HG03135 (cell line): Measurements from ENCODE around the gene HMGXB3.

ENCODE experiments used
- ATAC-seq: cut with Tn5 transposase; IDR thresholded peaks from one replicate; pipeline ENCODE4 v1.9.1; 2021; ENCODE audit warnings: mild to moderate bottlenecking, moderate library complexity; ENCODE audit not compliant: unreplicated experiment

Gene HMGXB3

DNA sequence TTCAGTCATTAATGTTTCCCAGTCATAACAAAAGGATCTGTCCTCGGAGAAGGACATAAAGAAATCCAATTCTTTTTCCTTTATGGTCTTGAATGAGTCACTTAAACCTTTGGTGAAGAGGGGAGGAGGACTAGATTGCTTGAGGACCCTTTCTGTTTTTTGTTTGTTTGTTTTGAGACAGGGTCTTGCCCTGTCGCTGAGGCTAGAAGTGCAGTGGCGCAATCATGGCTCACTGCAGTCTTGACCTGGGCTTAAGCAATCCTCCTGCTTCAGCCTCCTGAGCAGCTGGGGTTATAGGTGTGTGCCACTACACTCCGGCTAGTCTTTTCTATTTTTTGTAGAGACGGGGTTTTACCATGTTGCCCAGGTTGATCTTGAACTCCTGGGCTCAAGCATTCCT lies 12.4 kb upstream of the HMGXB3 start:
- ATAC-seq, result no peak

DNA sequence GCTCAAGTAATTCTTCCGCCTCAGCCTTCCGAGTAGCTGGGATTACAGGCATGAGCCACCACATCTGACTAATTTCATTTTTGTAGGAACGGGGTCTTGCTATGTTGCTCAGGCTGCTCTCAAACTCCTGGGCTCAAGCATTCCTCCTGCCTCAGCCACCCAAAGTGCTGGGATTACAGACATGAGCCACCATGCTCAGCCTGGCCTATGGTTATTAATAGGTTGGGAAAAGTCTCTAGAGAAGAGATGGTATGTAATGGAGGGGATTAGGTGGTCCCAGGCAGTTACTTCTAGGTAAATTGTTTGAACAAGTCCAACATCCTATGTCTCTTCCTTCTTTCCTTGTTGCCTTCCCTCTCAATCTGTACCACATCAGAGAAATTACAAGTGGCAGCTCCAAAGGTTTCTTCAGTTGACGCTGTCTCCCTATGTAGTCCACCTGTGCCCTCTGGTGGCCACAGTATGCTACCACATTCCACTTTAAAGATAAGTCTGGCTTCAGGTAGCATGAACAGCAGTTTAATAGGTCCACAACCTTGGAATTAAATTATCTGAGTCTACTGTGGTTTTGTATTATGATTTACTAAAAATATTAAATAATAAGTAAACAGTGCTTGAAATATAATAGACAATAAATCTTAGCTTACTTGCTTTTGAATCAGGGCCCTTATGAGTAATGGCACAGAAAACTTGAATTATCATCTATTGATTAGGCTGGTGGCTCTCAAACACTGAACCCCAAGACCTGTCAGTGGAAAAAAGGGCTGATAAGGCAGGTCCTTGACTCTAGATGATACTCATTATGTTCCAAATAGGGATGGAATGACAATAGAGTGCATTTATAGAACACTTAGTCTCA lies 9.8 kb upstream of the HMGXB3 start:
- ATAC-seq, result peak; percentile 82

DNA sequence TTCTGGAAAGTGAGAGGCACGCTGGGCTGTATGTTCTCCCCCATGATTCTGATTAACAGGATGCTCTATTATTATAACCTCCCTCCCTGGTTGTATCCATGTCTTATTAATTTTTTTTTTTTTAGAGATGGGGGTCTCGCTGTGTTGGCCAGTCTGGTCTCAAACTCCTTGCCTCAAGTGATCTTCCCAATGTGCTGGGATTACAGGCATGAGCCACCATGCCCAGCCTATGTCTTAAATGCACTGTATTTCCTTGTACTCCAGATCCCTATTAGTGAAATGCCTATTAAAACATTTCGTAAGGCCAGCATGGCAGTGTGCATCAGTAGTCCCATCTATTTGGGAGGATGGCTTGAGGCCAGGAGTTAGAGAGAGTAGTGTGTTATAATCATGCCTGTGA lies 7.1 kb upstream of the HMGXB3 start:
- no peak for ATAC-seq

DNA sequence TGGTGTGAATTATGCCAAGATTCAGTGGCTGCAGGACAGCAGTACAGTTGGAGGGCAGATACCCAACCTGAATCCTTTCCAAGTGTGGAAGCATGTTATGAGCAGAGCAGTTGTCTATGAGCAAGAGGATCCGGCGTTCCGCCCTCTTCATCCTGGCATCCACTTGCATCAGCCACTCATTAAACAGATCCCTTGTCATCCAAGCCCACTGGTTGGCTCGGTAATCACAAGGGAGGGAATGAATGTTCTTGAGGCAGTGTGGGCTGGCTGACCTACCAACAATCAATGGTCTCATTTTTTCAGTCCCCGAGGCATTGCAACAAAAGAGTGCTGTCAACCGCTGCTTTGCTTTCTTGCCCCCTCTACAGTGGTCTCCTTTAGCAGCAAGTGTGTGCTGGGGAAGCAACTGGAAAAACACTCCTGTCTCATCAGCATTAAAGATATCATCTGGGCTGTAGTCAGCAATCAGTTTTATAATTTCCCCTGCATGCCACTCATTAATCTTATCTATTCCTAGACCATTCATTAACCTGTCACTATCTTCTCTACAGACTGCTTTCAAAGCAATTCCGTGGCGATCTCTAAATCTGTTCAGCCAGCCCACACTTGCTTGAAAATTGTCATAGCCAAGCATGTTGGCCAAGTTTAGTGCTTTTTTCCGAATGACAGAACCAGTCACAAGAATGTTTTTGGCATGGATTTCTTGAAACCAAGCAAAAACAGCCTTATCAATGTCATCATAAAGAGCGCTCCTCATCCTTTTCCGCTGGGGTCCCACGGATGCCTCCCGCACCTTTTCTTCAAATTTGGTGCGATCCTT lies 4.9 kb upstream of the HMGXB3 start:
- ATAC-seq, result no peak

DNA sequence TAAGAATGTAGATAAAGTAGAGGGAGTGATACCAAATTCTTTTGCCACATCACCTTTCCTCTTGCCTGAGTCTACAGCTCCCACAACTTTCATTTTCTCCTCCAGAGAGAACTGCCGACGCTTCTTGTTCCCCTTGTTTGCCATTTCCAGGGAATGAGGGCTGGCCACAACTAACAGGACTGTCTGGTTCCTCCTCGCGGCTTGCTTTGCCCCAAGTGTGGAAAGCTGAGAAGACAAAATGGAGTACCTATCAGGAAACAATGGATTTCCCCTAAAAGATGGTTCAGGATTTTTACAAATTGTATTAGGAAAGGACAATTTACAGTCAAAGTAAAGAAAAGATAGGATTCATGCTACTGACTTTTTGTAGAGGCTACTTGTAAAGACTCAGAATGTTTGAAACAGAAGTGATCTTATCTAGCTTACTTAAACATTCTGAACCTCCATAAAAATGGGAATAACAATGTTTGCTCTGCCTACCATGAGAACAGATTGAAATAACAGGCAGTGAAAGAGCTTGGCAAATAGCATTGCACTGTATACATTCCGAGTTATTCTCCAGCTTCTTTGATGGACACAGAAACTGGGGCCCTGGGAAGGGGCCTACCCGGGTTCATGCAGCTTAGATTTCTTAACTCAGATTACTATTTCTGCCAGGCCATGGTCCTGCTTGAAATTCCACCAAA lies 4.2 kb upstream of the HMGXB3 start:
- no peak for ATAC-seq

DNA sequence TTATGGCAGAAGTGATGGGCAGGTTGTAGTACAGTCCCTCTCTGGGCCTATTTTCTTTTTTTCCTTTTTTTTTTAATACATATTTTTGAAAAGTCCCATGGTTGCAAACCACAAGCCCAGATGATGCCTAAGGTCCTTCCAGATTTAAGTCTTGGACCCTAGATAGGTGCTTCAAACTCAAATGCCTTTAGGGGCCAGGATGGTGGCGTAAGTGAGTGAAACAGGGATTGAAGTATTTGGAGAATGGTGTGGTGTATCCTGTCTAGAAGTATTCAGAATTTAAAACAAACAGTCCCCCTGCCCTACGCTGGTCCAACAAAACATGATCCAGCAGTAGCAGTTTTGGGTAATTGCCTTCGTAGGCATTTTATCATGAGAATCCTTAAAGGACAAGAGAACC lies 2.3 kb upstream of the HMGXB3 start:
- ATAC-seq, result no peak

DNA sequence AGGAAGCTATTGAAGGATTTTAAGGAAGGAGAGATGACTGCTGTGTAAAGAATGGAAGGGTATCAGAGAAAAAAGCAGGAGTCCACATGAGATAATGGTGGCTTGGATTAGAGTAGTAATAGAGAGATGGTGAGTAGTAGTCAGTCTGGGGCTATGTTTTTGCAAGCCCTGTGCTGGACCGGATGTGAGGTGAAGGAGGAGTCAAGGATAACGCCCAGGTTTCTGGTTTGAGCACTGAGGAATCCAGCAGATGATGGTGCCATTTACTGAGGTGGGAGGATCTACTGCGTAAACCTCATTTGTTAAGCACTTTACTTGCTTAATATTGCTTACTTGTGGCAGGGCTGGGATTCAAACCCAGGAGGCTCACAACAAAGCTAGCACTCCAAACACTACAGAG lies 1.2 kb upstream of the HMGXB3 start:
- ATAC-seq, result no peak

DNA sequence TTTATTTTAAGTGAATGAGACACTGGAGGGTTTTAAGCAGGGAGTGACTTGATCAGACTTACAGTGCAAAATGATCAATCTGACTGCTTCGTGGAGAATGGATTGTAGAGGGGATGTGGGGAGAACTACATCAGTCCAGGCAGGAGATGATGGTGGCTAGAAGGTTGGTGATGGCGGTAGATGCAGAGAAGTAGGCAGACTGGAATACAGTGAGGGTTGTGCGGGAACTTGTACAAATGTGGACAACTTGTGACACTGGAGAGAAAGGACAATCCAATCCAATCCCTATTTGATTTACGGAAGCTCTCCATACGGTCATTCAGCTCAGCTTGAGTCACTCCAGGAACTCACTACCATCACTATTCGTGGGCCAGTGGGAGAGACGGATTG lies 678 bp upstream of the HMGXB3 start:
- no peak for ATAC-seq

DNA sequence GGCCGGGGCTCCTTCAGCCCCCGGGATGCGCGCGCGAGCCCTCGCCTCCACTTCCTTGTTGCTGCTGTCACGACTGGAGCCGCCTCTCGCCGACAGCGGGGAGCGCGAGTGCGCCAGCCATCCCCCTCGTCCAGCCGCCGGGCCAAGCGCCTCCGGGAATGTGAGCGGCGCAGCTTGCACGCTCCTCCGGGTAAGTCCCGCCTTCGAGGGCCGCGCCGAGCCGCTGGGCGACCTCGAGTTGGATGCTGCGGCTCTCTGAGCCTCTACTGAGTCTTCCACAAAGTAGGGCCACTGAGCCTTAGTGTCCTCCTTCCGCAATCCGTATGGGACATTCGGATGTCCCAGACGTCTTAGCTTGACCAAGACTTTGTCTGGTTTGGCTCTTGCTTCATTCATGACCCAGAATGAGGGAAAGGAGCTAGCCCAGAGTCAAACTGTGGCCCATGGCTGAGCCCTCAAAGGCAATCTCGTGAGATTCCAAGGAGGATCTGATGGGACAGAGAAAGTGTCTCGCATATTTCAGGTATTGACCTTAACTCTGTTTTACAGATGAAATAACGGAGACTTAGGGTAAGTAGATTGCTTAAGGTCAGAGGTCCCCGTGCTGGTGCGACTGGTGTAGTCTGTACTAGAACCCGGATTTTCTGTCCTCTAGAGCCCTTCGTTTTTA lies 586 bp downstream of the HMGXB3 start:
- peak; percentile 30 for ATAC-seq

DNA sequence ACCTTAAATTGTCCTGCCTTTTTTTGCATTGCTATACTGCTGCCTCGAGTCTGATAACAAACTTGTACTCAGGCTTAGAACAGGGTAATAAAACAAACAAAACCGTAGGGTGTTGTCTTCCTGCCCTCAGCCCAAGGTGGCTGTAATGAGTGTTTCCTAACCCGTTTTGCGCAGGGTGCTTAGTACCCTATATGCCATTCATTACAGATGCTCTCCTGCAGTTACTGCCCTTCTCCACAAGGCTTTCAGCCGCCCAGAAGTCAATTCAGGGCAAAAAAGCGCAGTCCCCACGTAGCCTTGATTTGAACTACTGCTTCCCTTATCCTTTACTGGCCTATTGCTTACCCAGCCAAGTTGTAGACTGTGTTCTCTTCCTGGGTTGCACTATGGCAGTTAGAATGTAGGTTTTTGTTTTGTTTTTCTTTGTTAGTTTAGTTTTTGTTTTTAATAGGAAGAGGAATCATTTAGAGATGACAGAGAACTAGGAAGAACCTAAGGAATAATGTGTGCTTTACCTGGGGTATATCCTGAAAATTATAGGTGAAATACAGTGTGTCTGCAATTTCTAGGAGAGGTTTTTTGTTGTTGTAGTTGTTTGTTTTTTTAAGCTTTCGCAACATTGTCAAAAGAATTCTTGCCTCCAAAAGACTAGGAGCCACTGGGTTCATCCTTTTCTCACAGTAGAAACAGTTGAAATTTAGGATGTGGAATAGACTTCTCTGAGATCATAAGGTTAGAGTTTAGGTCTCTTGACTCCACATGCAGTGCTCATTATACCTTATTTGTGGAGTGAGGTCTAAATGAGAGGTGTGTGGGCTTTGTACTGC lies 1.3 kb downstream of the HMGXB3 start:
- ATAC-seq, result peak; percentile 52

DNA sequence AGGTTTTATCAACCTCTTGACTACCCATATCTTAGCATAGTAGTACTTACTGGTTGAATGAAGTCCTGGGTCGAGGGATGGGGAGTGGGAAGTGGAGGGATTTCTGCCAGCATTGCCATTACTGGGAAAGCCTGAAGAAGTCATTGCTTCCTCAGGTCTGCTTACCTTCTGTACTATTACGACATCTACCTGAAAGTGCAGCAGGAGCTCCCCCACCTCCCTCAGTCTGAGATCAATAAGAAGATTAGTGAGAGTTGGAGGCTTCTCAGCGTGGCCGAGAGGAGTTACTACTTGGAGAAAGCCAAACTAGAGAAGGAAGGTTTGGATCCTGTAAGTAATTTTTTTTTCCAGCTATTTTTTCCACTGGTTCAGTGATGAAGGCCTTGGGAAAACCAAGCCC lies 5.8 kb downstream of the HMGXB3 start:
- ATAC-seq, result no peak

DNA sequence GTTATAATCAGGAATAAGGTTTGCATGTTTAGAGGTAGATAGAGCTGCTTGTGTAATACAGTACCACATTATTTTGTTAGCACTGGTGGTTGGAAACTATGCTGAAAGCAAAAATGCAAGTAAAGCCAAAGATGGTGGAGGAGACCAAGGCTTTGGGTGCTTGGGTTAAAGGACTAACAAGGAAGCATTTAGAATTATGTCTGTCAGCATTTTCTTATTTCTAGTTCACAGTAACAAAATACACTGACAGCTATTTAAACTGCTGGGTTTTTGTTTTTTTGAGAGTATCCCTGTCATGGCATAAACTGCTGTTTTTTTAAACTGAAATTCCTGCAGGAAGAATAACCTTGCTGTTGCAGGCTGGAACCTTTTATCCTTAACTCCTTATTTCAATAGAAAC lies 6.5 kb downstream of the HMGXB3 start:
- no peak for ATAC-seq

DNA sequence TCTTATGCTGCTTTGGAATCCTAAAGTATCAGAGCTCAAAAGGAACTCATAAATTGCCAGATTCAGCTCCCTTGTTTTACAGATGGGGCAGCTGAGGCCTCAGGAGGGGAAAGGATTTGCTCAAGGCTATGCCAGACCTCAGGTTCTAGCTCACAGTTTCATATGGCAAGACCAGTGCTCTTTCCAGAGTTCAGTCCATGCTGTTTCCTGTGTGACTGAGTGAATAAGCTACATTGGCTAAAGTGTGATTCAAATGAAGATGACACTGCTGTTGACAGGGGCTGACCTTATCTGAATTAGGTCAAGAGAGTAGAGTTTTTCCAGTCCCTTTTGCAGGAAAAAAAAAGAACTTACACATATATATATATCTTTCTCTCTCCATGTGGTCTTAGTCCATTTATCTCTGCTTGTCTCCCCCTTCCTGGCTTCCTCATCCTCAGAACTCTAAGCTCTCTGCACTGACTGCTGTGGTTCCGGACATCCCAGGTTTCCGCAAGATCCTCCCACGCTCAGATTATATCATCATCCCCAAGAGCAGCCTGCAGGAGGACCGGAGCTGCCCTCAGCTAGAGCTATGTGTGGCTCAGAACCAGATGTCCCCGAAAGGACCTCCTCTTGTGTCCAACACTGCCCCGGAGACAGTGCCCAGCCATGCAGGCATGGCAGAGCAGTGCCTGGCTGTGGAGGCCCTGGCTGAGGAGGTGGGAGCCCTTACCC lies 9.3 kb downstream of the HMGXB3 start:
- no peak for ATAC-seq

DNA sequence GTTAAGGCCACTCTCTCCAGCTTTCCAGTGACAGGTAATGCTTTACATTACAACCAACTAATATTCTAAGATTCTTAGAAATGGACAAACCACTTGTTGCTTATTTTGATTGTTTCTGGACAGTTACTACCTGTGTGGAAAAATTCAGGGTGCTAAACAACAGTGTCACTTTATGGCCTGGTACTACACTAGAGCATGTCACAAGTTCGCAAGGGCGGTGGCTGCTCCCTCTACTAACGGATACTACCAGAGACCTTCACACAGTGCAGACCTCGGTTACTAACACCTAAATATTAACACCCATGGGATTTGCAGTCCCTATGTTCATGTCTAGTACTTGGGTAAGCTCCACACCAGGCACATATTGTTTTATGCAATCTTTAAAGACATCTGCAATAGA lies 13.4 kb downstream of the HMGXB3 start:
- ATAC-seq, result no peak

DNA sequence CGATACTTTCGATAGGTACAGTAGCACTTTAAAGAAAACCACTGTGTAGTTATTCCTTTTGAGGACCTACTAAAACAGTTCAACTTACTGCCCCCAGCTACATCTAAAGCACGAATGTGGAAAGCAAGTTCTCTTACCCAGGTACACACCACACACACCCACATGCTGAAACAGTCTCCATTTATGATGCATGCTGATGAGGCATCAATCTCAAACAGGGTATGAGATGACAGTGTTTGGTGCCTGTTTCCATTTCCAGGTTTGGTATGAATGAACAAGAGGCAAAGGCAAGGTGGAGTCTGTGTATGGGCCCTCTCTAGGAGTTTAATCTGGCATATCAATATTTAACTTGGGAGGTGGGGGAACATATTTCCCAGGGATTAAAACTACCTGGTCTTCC lies 13.9 kb downstream of the HMGXB3 start:
- ATAC-seq, result no peak

DNA sequence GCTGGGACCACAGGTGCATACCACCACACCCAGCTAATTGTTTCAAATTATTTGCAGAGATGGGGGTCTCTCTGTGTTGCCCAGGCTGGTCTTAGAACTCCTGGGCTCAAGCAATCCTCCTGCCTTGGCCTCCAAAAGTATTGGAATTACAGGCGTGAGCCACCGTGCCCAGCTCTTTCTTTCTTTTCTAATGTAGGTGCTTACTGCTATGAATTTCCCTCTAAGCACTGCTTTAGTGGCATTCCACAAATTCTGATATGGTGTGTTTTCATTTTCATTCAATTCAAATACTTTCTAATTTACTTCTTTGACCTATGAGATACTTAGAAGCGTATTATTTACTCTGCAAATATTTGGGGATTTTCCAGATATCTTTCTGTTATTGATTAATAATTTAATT lies 14.9 kb downstream of the HMGXB3 start:
- no peak for ATAC-seq

DNA sequence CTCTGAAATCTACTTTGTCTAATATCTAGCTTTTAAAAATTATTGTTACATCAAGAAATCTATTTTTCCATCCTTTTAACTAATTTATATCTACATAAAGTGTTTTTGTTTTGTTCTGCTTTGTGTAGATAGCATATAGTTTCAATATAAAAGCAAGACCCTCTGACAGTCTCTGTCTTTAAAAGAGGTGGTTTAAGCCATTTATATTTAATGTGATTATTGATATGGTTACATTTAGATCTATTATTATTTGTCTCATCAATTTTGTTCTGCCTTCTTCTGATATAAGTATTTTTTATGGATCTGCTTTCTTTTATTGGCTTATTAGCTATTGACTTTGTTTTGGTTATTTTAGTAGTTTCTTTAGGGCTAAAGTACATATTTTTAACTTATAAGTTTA lies 16.0 kb downstream of the HMGXB3 start:
- no peak for ATAC-seq

DNA sequence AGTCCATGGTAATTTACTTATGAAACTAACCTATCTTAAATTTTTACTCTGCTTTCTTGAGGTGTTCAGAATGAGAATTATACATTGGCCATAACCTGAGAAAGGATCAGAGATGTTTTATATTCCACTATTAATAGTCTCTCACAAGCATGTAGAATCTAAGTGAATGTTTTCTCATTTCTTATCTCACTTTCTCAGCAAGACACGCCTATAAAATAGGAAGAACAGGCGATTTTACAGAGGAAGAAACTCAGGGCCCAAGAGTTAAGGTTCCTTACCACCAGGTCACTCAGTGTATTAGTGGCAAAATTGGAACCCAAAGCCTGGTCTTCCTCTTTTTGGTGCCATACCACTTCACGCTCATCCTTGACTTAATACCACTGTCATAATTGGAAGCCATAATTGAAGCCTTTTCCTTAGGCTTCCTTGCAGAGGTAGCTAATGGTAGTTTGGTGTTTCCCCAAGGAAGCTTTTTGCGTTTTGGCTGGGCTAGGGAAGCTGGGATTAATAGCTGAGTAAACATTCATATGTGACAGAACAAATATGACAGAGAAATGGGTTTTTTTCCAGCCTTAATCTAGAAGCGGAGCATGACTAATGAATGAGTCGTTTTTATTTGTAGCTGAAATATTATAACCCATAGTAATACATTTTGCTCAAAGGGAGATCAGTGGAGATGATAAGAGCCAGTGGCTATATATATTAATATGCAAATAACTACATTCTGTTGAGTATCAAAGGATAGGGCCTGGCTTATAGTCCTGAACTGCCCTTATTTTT lies 16.9 kb downstream of the HMGXB3 start:
- no peak for ATAC-seq

DNA sequence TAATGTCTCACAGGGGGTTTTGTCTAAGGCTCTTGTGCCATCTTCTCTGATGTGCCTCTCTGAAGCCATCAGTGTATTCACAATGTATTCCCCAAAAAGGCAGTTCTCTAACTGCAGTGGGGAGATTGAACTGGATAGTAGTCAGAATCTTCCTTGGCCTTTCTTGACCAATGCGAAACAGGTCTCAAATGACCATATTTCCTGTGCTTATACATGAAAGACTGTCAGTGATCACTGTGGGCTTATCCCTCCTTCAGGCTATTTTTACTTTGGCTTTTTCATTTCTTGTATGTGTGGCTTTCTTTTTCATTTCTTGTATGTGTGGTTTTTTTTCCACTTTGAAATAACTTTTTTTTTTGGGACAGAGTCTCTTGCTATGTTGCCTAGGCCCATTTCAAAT lies 19.7 kb downstream of the HMGXB3 start:
- ATAC-seq, result no peak
